ENCODE results near the gene DIPK1B.

Gene DIPK1B

GRCh38 chr9:136769710-136770191 is 57.4 kb downstream of the DIPK1B start:
- DNase-seq (ENCODE audit: low read depth in 3 of 3) = peak; percentile 26 to 61 (median 34)

- DNase-seq (ENCODE audit: low read depth in 3 of 3) = no peak
Observed at GRCh38 chr9:136771907-136772415, 59.6 kb downstream of the DIPK1B start.

GRCh38 chr9:136773386-136774044 is 61.1 kb downstream of the DIPK1B start:
- DNase-seq (ENCODE audit: low read depth in 3 of 3) = peak in 1 of 3 experiments; percentile 28
